Breast epithelium (tissue), 3 donors: Measurements from ENCODE around the gene TXLNG.

Source experiments
- POLR2A ChIP-seq: fragments of 450-650 bp; IDR thresholded peaks from one replicate; pipeline ENCODE4 v1.6.1; 2016; ENCODE audit warnings: antibody characterized with exemption, mild to moderate bottlenecking, moderate library complexity
- POLR2AphosphoS5 ChIP-seq, 3 donors: sonication (generic); formaldehyde crosslinking; IDR thresholded peaks; one replicate each; pipeline ENCODE4 v1.6.1; 2017; ENCODE audit warnings: antibody characterized with exemption in 3 of 3
- TF ChIP-seq, protein P1 (sequence below), 3 donors: fragments of 450-650 bp; IDR thresholded peaks; one replicate each; pipeline ENCODE4 v1.5.1; 2016 to 2017; ENCODE audit warnings: antibody characterized with exemption in 3 of 3, mild to moderate bottlenecking in 3 of 3, moderate library complexity in 3 of 3

DNA sequence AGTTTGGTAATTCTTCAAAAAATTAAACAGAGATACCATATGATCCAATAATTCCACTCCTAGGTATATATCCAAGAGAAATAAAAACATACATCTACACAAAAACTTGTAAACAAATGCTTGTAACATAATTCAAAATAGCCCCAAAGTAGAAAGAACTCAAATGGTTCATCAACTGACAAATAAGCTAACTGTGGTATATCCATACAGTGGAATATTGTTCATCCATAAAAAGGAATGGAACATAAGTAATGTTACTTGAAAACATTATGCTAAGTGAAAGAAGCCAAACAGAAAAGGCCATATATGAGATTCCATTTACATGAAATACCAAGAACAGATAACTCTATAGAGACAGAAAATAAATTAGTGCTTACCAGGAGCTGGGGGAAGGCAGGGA is 70.5 kb downstream of the TXLNG start:
- TF ChIP-seq POLR2A (no peak), POLR2AphosphoS5 (IDR thresholded peaks at IDR 0.05) (no peak)
- TF ChIP-seq, protein P1, sequence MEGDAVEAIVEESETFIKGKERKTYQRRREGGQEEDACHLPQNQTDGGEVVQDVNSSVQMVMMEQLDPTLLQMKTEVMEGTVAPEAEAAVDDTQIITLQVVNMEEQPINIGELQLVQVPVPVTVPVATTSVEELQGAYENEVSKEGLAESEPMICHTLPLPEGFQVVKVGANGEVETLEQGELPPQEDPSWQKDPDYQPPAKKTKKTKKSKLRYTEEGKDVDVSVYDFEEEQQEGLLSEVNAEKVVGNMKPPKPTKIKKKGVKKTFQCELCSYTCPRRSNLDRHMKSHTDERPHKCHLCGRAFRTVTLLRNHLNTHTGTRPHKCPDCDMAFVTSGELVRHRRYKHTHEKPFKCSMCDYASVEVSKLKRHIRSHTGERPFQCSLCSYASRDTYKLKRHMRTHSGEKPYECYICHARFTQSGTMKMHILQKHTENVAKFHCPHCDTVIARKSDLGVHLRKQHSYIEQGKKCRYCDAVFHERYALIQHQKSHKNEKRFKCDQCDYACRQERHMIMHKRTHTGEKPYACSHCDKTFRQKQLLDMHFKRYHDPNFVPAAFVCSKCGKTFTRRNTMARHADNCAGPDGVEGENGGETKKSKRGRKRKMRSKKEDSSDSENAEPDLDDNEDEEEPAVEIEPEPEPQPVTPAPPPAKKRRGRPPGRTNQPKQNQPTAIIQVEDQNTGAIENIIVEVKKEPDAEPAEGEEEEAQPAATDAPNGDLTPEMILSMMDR (IDR thresholded peaks at IDR 0.05): no peak
